GM23338 (cell line): ENCODE results near the gene ARHGAP9. TPM values are rescaled to one million over a fixed set of nuclear protein-coding genes. Genes with fewer than 3 reads are reported as not detected.

ENCODE experiments used
- ATAC-seq: fragments of 200-7000 bp; cut with Tn5 transposase; 3 replicates; pipeline ENCODE4 v1.9.1; 2020
- DNase-seq: peaks from one replicate; pipeline ENCODE4 v3.0.0-alpha.2; 2015; ENCODE audit warnings: low spot score
- H2AFZ ChIP-seq: fragments of 200-600 bp; sonication (generic); 2 replicates; pipeline ENCODE4 v1.8.0; 2016; ENCODE audit warnings: antibody characterized with exemption, mild to moderate bottlenecking, moderate library complexity
- H3F3A ChIP-seq: fragments of 200-600 bp; sonication (generic); replicated peaks from 2 replicates; pipeline ENCODE4 v1.8.0; 2017; ENCODE audit warnings: antibody characterized with exemption, mixed run types, low read depth
- H3K27ac ChIP-seq: fragments of 200-600 bp; sonication (generic); 2 replicates; pipeline ENCODE4 v1.6.1; 2016; ENCODE audit warnings: low read depth
- H3K27me3 ChIP-seq: fragments of 200-600 bp; sonication (generic); 2 replicates; pipeline ENCODE4 v1.8.0; 2016; ENCODE audit warnings: mild to moderate bottlenecking, mixed run types, moderate library complexity; ENCODE audit not compliant: insufficient read depth
- H3K36me3 ChIP-seq: fragments of 200-600 bp; sonication (generic); 2 replicates; pipeline ENCODE4 v1.8.0; 2016; ENCODE audit warnings: mild to moderate bottlenecking; ENCODE audit not compliant: insufficient read depth
- H3K4me1 ChIP-seq: fragments of 200-600 bp; sonication (generic); 2 replicates; pipeline ENCODE4 v1.8.0; 2016; ENCODE audit warnings: mild to moderate bottlenecking, moderate library complexity; ENCODE audit not compliant: insufficient read depth
- H3K4me2 ChIP-seq: fragments of 200-600 bp; sonication (generic); 2 replicates; pipeline ENCODE4 v1.7.1; 2017; ENCODE audit warnings: mixed run types
- H3K4me3 ChIP-seq: fragments of 200-600 bp; sonication (generic); 2 replicates; pipeline ENCODE4 v1.6.1; 2016; ENCODE audit warnings: mixed run types
- H3K79me2 ChIP-seq: fragments of 200-600 bp; sonication (generic); replicated peaks from 2 replicates; pipeline ENCODE4 v1.8.0; 2017; ENCODE audit warnings: mild to moderate bottlenecking; ENCODE audit not compliant: insufficient read depth
- H3K9me2 ChIP-seq: fragments of 200-600 bp; sonication (generic); 2 replicates; pipeline ENCODE4 v1.8.0; 2017; ENCODE audit not compliant: insufficient read depth
- H4K20me1 ChIP-seq: fragments of 200-600 bp; sonication (generic); replicated peaks from 2 replicates; pipeline ENCODE4 v1.8.0; 2017; ENCODE audit warnings: mild to moderate bottlenecking; ENCODE audit not compliant: insufficient read depth
- H3K27ac Mint-ChIP-seq: 2 replicates; pipeline ENCODE4 v1.8.0; 2020; ENCODE audit warnings: inconsistent platforms, mild to moderate bottlenecking, moderate library complexity, mixed read lengths
- H3K27me3 Mint-ChIP-seq: 3 replicates; pipeline ENCODE4 v1.8.0; 2022; ENCODE audit warnings: low read depth, mild to moderate bottlenecking, moderate library complexity, mixed read lengths, inconsistent platforms; ENCODE audit not compliant: insufficient read depth, poor library complexity
- H3K36me3 Mint-ChIP-seq: 3 replicates; pipeline ENCODE4 v1.8.0; 2021; ENCODE audit warnings: low read depth, mild to moderate bottlenecking, inconsistent platforms, moderate library complexity, mixed read lengths
- H3K4me1 Mint-ChIP-seq: 3 replicates; pipeline ENCODE4 v1.8.0; 2020; ENCODE audit warnings: mild to moderate bottlenecking, inconsistent platforms, mixed read lengths
- H3K4me3 Mint-ChIP-seq: 3 replicates; pipeline ENCODE4 v1.8.0; 2021; ENCODE audit warnings: moderate library complexity, mild to moderate bottlenecking, inconsistent platforms, mixed read lengths
- H3K9me3 Mint-ChIP-seq: 3 replicates; pipeline ENCODE4 v1.8.0; 2020; ENCODE audit warnings: moderate library complexity, mild to moderate bottlenecking, inconsistent platforms, mixed read lengths
- CREB1 ChIP-seq: fragments of 250-450 bp; sonication (Bioruptor Pico); IDR thresholded peaks from 2 replicates; pipeline ENCODE4 v1.5.0; 2020; ENCODE audit warnings: low read depth, mild to moderate bottlenecking, moderate library complexity
- EZH2 ChIP-seq: fragments of 200-600 bp; sonication (generic); IDR thresholded peaks from one replicate; pipeline ENCODE4 v1.8.0; 2017; ENCODE audit warnings: antibody characterized with exemption, mild to moderate bottlenecking, low read depth; ENCODE audit not compliant: unreplicated experiment
- EZH2phosphoT487 ChIP-seq: fragments of 200-600 bp; sonication (generic); IDR thresholded peaks from one replicate; pipeline ENCODE4 v1.8.1; 2018; ENCODE audit warnings: antibody characterized with exemption; ENCODE audit not compliant: unreplicated experiment
- NANOG ChIP-seq: IDR thresholded peaks from 2 replicates; pipeline ENCODE4 v1.6.1; 2016; ENCODE audit warnings: antibody characterized with exemption, borderline replicate concordance
- STAT1 ChIP-seq: IDR thresholded peaks from one replicate; pipeline ENCODE4 v1.6.1; 2016; ENCODE audit warnings: antibody characterized with exemption; ENCODE audit not compliant: unreplicated experiment
- ZNF114 ChIP-seq: fragments of 250-450 bp; sonication (Bioruptor Pico); IDR thresholded peaks from 2 replicates; pipeline ENCODE4 v1.5.0; 2020; ENCODE audit warnings: mild to moderate bottlenecking, moderate library complexity
- ZNF331 ChIP-seq: fragments of 250-450 bp; sonication (Bioruptor Pico); IDR thresholded peaks from 2 replicates; pipeline ENCODE4 v1.5.0; 2020; ENCODE audit warnings: low read depth, mild to moderate bottlenecking, moderate library complexity
- polyA plus RNA-seq: library from polyadenylated mRNA; unstranded; fragments of >200 nt; fragmentation: Nextera tagmentation; extraction: Ambion mirVana; gene quantifications from 2 replicates; pipeline ENCODE4 v1.2.1, GENCODE V29; 2016
- total RNA-seq: library from RNA; depleted of rRNA; stranded (reverse); fragments of >200 nt; shearing (Covaris generic); gene quantifications from 2 replicates; pipeline ENCODE4 v1.2.3, GENCODE V29; 2014
- TF ChIP-seq, protein P1 (sequence below), 2 experiments: fragments of 200-600 bp in 1 of 2; sonication (generic) in 1 of 2; conservative IDR thresholded peaks; 2 replicates each; pipeline versions ENCODE4 v1.5.1 to v1.6.1; 2016 to 2017; ENCODE audit warnings: antibody characterized with exemption in 2 of 2, low read depth in 2 of 2, mild to moderate bottlenecking in 2 of 2, moderate library complexity in 1 of 2
- TF ChIP-seq, protein P2 (sequence below): IDR thresholded peaks from 2 replicates; pipeline ENCODE4 v1.6.1; 2016; ENCODE audit warnings: antibody characterized with exemption

Gene ARHGAP9
- total and polyA plus RNA-seq, 2 experiments from 2014 or later, result 4.5 to 7.1 TPM

DNA sequence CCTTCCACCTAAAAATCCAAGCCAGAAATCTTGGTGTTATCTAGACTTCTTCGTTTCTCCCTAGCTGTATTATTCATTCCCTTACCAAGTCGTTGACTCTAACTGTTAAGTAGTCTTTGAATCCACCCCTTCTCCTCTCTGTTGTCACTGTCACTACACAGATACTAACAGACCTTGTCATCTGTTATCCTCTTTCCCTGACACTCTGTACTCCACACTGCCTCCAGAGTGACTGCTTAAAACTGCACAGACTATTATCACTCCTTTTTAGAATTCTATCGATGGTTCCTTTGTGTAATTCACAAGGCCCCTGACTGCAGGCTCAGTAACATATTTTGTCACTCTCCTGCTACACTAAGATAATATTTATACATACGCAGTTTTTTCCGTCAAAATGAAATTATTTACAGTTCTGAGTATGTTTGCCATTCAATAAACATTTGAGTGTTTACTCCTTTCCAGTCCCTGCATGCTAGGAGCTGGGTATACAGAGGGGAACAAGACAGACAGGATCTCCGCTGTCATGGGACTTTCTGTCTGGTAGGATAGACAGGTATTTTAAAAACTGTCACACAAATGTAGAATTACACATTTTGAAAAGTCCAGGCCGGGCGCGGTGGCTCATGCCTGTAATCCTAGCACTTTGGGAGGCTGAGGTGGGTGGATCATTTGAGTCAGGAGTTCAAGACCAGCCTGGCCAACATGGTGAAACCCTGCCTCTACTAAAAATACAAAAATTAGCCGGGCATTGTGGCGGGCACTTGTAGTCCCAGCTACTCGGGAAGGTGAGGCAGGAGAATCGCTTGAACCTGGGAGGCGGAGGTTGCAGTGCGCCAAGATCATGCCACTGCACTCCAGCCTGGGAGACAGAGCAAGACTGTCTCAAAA lies 12.0 kb upstream of the ARHGAP9 start:
- no peaks in the 10 kb centered on the region for H3K27me3 ChIP-seq
- DNase-seq (peak; percentile 24), ATAC-seq (no peak)
- H3K36me3 ChIP-seq, result peaks cover 61% of the 10 kb centered on the region
- H3K36me3 Mint-ChIP-seq, result peaks cover 82% of the 10 kb centered on the region
- H3K4me3 ChIP-seq, result no peak overlapping the region
- H2AFZ ChIP-seq, result no peak overlapping the region
- H3K4me1 ChIP-seq, result no peaks in the 10 kb centered on the region; the same call in 1 of the 2 replicates
- no peaks in the 10 kb centered on the region for H3K9me3 Mint-ChIP-seq
- peak overlapping the region; percentile 5; the same call in 1 of the 2 replicates for H3K27ac Mint-ChIP-seq
- H3K9me2 ChIP-seq, result no peaks in the 10 kb centered on the region
- H3F3A ChIP-seq, result peaks cover 43% of the 10 kb centered on the region
- H3K27me3 Mint-ChIP-seq, result peaks cover 19% of the 10 kb centered on the region
- no peak overlapping the region for H3K4me2 ChIP-seq
- TF ChIP-seq, protein P1, sequence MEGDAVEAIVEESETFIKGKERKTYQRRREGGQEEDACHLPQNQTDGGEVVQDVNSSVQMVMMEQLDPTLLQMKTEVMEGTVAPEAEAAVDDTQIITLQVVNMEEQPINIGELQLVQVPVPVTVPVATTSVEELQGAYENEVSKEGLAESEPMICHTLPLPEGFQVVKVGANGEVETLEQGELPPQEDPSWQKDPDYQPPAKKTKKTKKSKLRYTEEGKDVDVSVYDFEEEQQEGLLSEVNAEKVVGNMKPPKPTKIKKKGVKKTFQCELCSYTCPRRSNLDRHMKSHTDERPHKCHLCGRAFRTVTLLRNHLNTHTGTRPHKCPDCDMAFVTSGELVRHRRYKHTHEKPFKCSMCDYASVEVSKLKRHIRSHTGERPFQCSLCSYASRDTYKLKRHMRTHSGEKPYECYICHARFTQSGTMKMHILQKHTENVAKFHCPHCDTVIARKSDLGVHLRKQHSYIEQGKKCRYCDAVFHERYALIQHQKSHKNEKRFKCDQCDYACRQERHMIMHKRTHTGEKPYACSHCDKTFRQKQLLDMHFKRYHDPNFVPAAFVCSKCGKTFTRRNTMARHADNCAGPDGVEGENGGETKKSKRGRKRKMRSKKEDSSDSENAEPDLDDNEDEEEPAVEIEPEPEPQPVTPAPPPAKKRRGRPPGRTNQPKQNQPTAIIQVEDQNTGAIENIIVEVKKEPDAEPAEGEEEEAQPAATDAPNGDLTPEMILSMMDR (conservative IDR thresholded peaks at IDR 0.05; ENCODE audit: low read depth in 2 of 2), result peak in 1 of 2 experiments; percentile 25; a peak in 1 of 4 replicates
- TF ChIP-seq, protein P2, sequence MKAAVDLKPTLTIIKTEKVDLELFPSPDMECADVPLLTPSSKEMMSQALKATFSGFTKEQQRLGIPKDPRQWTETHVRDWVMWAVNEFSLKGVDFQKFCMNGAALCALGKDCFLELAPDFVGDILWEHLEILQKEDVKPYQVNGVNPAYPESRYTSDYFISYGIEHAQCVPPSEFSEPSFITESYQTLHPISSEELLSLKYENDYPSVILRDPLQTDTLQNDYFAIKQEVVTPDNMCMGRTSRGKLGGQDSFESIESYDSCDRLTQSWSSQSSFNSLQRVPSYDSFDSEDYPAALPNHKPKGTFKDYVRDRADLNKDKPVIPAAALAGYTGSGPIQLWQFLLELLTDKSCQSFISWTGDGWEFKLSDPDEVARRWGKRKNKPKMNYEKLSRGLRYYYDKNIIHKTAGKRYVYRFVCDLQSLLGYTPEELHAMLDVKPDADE, result no peak
- peak overlapping the region; percentile 1; the same call in 2 of the 3 replicates for H3K4me3 Mint-ChIP-seq
- H3K4me1 Mint-ChIP-seq, result peaks cover 10% of the 10 kb centered on the region
- H3K79me2 ChIP-seq, result peaks cover 38% of the 10 kb centered on the region
- peaks cover 37% of the 10 kb centered on the region for H4K20me1 ChIP-seq
- H3K27ac ChIP-seq, result no peak overlapping the region

DNA sequence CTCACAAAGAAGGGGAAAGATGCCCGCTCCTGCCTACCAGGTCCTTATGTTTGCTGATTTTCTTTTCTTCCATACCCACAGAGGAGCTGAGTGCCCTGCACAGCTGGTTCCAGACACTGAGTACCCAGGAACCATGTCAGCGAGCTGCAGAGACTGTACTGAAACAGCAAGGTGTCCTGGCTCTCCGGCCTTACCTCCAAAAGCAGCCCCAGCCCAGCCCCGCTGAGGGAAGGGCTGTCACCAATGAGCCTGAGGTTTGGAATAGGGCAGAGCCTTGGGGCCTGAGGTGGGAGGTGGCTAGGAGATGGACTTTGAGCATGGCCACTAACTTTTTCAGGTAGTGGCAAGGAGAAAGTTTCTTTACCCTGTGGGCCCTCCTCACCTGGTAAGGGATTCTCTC lies 10.5 kb upstream of the ARHGAP9 start:
- H3K9me2 ChIP-seq, result no peaks in the 10 kb centered on the region
- peaks cover 10% of the 10 kb centered on the region for H3K4me1 Mint-ChIP-seq
- H3F3A ChIP-seq, result peaks cover 42% of the 10 kb centered on the region
- H2AFZ ChIP-seq, result no peak overlapping the region
- no peaks in the 10 kb centered on the region for H3K27me3 ChIP-seq
- TF ChIP-seq CREB1 (CRISPR knock-in tag) (no peak), NANOG (no peak), ZNF331 (CRISPR knock-in tag) (no peak), STAT1 (no peak), ZNF114 (CRISPR knock-in tag) (no peak), EZH2phosphoT487 (no peak), EZH2 (no peak)
- TF ChIP-seq, protein P1 (conservative IDR thresholded peaks at IDR 0.05; ENCODE audit: low read depth in 2 of 2), result no peak
- TF ChIP-seq, protein P2, result no peak
- H4K20me1 ChIP-seq, result peaks cover 34% of the 10 kb centered on the region
- H3K27ac ChIP-seq, result 0 out of 2 replicates have a peak overlapping the region, but pooled peaks have one; percentile 19
- ATAC-seq (no peak), DNase-seq (no peak)
- H3K27me3 Mint-ChIP-seq, result peaks cover 17% of the 10 kb centered on the region
- peaks cover 38% of the 10 kb centered on the region for H3K79me2 ChIP-seq
- peaks cover 67% of the 10 kb centered on the region for H3K36me3 Mint-ChIP-seq
- peaks cover 51% of the 10 kb centered on the region for H3K36me3 ChIP-seq
- H3K27ac Mint-ChIP-seq, result no peak overlapping the region
- H3K4me2 ChIP-seq, result no peak overlapping the region
- H3K9me3 Mint-ChIP-seq, result no peaks in the 10 kb centered on the region
- peak overlapping the region; percentile 88; the same call in 1 of the 3 replicates for H3K4me3 Mint-ChIP-seq
- H3K4me3 ChIP-seq, result no peak overlapping the region
- H3K4me1 ChIP-seq, result no peaks in the 10 kb centered on the region; the same call in 1 of the 2 replicates
